ENCODE results near the gene MET. TPM values are rescaled to one million over a fixed set of nuclear protein-coding genes. Genes with fewer than 3 reads are reported as not detected.

The MET gene
- total RNA-seq, 1 experiment from 2014 or later: 200 TPM

DNA sequence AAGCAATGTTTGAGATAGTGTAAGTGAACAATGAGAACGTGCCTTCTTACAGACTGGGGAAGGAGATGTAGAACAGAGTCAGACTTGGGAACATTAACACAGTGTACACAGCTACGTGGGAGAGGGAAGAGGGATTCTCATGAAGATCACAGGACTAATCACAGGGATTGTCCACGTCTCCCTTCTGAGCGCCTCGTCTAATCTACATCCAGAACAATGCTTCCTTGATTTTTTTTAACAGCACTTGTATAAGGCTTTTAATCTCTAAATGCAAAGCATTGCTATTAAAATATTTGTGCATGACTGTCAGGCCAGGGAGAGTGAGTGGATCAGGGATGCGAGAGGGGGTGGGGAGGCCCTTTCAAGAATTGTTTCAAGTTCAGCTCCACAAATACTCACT lies 62.7 kb downstream of the MET start:
- no peak overlapping the region for H3K9ac ChIP-seq (ENCODE audit: low read length)
- no peak for TF ChIP-seq CBX3 (IDR thresholded peaks at IDR 0.05; ENCODE audit: low read depth)
- TF ChIP-seq CEBPB (IDR thresholded peaks at IDR 0.05; ENCODE audit: low read depth): no peak
- no peak for TF ChIP-seq SIN3A (IDR thresholded peaks at IDR 0.05; ENCODE audit: low read depth)
- no peak for TF ChIP-seq SRF (IDR thresholded peaks at IDR 0.05; ENCODE audit: low read depth)
- H4K20me1 ChIP-seq (ENCODE audit: insufficient read depth): peaks cover 10% of the 10 kb centered on the region; the same call in 1 of the 2 replicates
- ATAC-seq: 0 out of 2 replicates have a peak, but pooled peaks have one; percentile 30
- H3K79me2 ChIP-seq (ENCODE audit: insufficient read depth, low read length): peaks cover 100% of the 10 kb centered on the region
- peaks cover 53 to 55% of the 10 kb centered on the region in 2 experiments; a peak in 3 of 4 replicates for H3K4me1 ChIP-seq (ENCODE audit: control insufficient read depth in 1 of 2, insufficient read depth in 2 of 2, low read length in 2 of 2)
- no peaks in the 10 kb centered on the region for H3K27me3 ChIP-seq (ENCODE audit: insufficient read depth, low read length)
- no peak overlapping the region for H3K4me2 ChIP-seq (ENCODE audit: low read length)
- no peak overlapping the region for H2AFZ ChIP-seq (ENCODE audit: low read depth, low read length, poor library complexity, severe bottlenecking)
- H3K36me3 ChIP-seq (ENCODE audit: control insufficient read depth in 1 of 2, insufficient read depth in 2 of 2, low read length in 2 of 2): peaks cover 23 to 53% of the 10 kb centered on the region in 2 experiments
- ChIA-PET POLR2A (interaction anchor here (0.6 kb wide), 1 partner anchor 188 kb away, joined by 3 read pairs; no protein-coding TSS in a partner anchor), CTCF (no interaction called here), RAD21 (ENCODE audit: low non-redundant PET in 1 of 2, low total read pairs in 2 of 2, uncharacterized antibody in 2 of 2, unreplicated experiment in 2 of 2) (no interaction called here)
- DNase-seq (ENCODE audit: low read depth, low spot score): no peak
- BruUV-seq (replicated peaks): no TSS peak
- intact Hi-C loops (cut with micrococcal nuclease): no loop called here
- no peak overlapping the region for H3K4me3 ChIP-seq (replicated peaks in 1 of 2; ENCODE audit: low read depth in 1 of 2, low read length in 2 of 2)
- H3K9me2 ChIP-seq (ENCODE audit: insufficient read depth): no peaks in the 10 kb centered on the region
- no peaks in the 10 kb centered on the region for H3K9me3 ChIP-seq (ENCODE audit: control insufficient read depth in 1 of 2, insufficient read depth in 1 of 2, low read depth in 1 of 2, low read length in 2 of 2)
- 0 out of 2 replicates have a peak overlapping the region, but pooled peaks have one; percentile 14 for H3K27ac ChIP-seq (ENCODE audit: low read depth, low read length)

DNA sequence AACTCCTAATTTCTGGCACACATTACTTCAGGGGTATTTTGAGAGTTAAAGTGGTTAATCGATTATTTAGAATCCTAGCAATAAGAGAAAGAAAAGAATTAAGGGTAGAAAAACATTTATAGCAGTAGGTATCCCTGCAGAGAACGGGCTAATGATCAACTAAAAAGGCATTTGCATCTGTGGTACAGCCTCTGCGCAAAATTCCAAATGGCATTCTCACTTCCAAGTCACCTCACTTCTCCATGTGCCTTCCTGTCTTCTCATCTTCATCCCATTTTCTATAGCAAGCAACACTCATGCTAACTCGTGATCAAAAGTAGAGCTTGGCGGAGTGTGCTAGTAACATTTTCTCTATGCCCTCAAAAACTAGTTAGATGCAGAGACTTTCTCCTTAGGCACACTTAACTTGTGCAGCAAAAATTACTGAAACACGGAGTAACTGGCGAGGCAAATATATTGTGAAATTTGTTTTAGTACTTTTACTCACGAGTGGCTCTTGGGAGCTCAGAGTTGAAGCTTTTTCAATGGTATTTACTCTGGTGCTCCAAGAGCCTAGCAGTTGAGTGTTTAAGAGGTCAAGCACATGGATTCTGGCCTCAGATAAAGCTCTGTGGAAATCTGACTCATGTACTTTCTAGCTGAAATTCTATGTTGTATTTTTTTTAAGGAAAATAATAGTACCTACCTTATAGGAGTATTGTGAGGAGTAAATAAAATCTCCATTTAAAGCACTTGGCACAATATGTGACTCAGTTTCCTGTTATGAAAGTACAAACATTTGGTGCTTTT lies 65.1 kb downstream of the MET start:
- TF ChIP-seq RAD21 (IDR thresholded peaks at IDR 0.05; ENCODE audit: low read depth): no peak
- no peak for TF ChIP-seq YY1 (IDR thresholded peaks at IDR 0.05; ENCODE audit: extremely low read depth, insufficient replicate concordance, low read depth, low read length)
- TF ChIP-seq EGR1 (IDR thresholded peaks at IDR 0.05; ENCODE audit: low read depth): no peak
- TF ChIP-seq, protein P1, sequence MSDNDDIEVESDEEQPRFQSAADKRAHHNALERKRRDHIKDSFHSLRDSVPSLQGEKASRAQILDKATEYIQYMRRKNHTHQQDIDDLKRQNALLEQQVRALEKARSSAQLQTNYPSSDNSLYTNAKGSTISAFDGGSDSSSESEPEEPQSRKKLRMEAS (IDR thresholded peaks at IDR 0.05): no peak
- no peak for TF ChIP-seq POLR2A (IDR thresholded peaks at IDR 0.05; ENCODE audit: borderline replicate concordance, extremely low read depth, insufficient read depth, insufficient read length)
- peaks cover 32 to 39% of the 10 kb centered on the region in 2 experiments; a peak in 3 of 4 replicates for H3K4me1 ChIP-seq (ENCODE audit: control insufficient read depth in 1 of 2, insufficient read depth in 2 of 2, low read length in 2 of 2)
- POLR2A ChIA-PET: no interaction called here

More for the DNA sequence above, 65.1 kb downstream of the MET start:
- H4K20me1 ChIP-seq (ENCODE audit: insufficient read depth): peaks cover 13% of the 10 kb centered on the region; the same call in 1 of the 2 replicates
- H3K4me2 ChIP-seq (ENCODE audit: low read length): no peak overlapping the region
- no peak overlapping the region for H3K27ac ChIP-seq (ENCODE audit: low read depth, low read length)
- no peaks in the 10 kb centered on the region for H3K9me2 ChIP-seq (ENCODE audit: insufficient read depth)
- no peak overlapping the region for H3K4me3 ChIP-seq (replicated peaks in 1 of 2; ENCODE audit: low read depth in 1 of 2, low read length in 2 of 2)
- H3K9me3 ChIP-seq (ENCODE audit: control insufficient read depth in 1 of 2, insufficient read depth in 1 of 2, low read depth in 1 of 2, low read length in 2 of 2): no peaks in the 10 kb centered on the region
- ATAC-seq (no peak), DNase-seq (ENCODE audit: low read depth, low spot score) (no peak)
- CTCF ChIA-PET: no interaction called here
- RAD21 ChIA-PET (ENCODE audit: low non-redundant PET in 1 of 2, low total read pairs in 2 of 2, uncharacterized antibody in 2 of 2, unreplicated experiment in 2 of 2): no interaction called here
- H2AFZ ChIP-seq (ENCODE audit: low read depth, low read length, poor library complexity, severe bottlenecking): no peak overlapping the region
- BruUV-seq (replicated peaks): no TSS peak
- H3K27me3 ChIP-seq (ENCODE audit: insufficient read depth, low read length): no peaks in the 10 kb centered on the region
- intact Hi-C loops (cut with micrococcal nuclease): no loop called here
- peaks cover 25 to 64% of the 10 kb centered on the region in 2 experiments for H3K36me3 ChIP-seq (ENCODE audit: control insufficient read depth in 1 of 2, insufficient read depth in 2 of 2, low read length in 2 of 2)
- H3K79me2 ChIP-seq (ENCODE audit: insufficient read depth, low read length): peaks cover 100% of the 10 kb centered on the region
- no peak overlapping the region for H3K9ac ChIP-seq (ENCODE audit: low read length)

Data from HCT116 (cell line).